ENCODE measurements around the gene SLC6A5.

Gene SLC6A5

DNA sequence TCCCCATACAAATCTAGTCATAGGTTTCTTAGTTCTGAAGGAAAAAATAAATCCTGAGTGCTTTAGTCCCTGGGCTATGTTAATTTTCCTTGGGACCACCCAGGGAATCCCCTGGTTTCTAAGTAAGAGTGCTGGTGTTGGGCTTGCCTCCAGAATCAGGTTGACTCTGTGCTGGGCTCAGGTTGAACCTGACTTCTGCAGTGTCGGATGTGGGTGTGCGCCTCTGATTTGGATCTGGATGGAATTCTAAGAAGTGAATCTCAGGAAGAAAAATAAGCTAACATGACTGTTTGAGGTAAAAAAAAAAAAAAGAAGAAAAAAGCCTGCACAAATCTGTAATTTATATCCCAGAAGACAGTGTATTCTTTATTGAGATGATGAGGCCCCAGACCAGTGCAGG, 41.0 kb downstream of the SLC6A5 start:
- Histone ChIP-seq H3K4me3 (ENCODE audit: low read depth, low read length) (no peak overlapping the region), H3K36me3 (ENCODE audit: control insufficient read depth in 2 of 2, insufficient read depth in 1 of 2, low read length in 2 of 2) (no peaks in the 10 kb centered on the region), H3K27ac (ENCODE audit: extremely low read depth, low read depth, low read length) (no peak overlapping the region), H3K4me1 (ENCODE audit: control insufficient read depth, insufficient read depth, low read length) (no peaks in the 10 kb centered on the region), H3K9me3 (ENCODE audit: control insufficient read depth, insufficient read depth, low read depth, low read length) (no peaks in the 10 kb centered on the region)
- TF ChIP-seq ZNF776 (tag by site-specific recombination; IDR thresholded peaks at IDR 0.05; ENCODE audit: borderline replicate concordance) (no peak), ZSCAN16 (tag by site-specific recombination; IDR thresholded peaks at IDR 0.05) (no peak), ZBTB21 (tag by site-specific recombination; IDR thresholded peaks at IDR 0.05) (no peak), ZNF561 (tag by site-specific recombination; IDR thresholded peaks at IDR 0.05; ENCODE audit: borderline replicate concordance) (no peak), KLF10 (tag by site-specific recombination; IDR thresholded peaks at IDR 0.05) (no peak), ZFHX2 (tag by site-specific recombination; conservative IDR thresholded peaks at IDR 0.05) (no peak), SP7 (tag by site-specific recombination; IDR thresholded peaks at IDR 0.05) (no peak)
- POLR2A ChIA-PET, result no interaction called here
- CTCF ChIA-PET, result no interaction called here

DNA sequence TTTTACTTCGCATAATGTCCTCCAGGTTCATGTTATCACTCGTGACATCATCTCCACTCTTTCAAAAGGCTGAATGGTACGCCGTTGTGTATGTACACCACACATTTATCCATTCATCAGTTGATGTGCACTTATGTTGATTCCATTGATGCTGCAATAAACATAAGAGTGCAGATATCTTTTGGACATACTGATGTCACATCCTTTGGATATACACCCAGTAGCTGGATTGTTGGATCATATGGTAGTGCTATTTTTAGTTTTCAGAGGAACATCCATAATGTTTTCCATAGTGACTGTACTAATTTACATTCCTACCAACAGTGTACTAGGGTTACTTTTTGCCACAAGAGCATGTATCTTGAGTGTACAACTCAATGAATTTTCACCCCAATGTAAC, 45.0 kb downstream of the SLC6A5 start:
- no peaks in the 10 kb centered on the region for H3K9me3 ChIP-seq (ENCODE audit: control insufficient read depth, insufficient read depth, low read depth, low read length)
- no peaks in the 10 kb centered on the region for H3K36me3 ChIP-seq (ENCODE audit: control insufficient read depth in 2 of 2, insufficient read depth in 1 of 2, low read length in 2 of 2)
- ChIA-PET POLR2A (no interaction called here), CTCF (interaction anchor here (0.6 to 1.5 kb wide), 3 partner anchors 23 to 362 kb away, joined by 3 to 7 read pairs (median 5); no protein-coding TSS in a partner anchor)
- H3K4me3 ChIP-seq (ENCODE audit: low read depth, low read length), result no peak overlapping the region
- TF ChIP-seq ZNF2 (tag by site-specific recombination; IDR thresholded peaks at IDR 0.05), result no peak
- TF ChIP-seq ZNF530 (tag by site-specific recombination; IDR thresholded peaks at IDR 0.05; ENCODE audit: low read depth), result no peak
- TF ChIP-seq ZBTB7A (tag by site-specific recombination; IDR thresholded peaks at IDR 0.05; ENCODE audit: low read depth), result no peak
- TF ChIP-seq SP2 (tag by site-specific recombination; IDR thresholded peaks at IDR 0.05), result no peak
- TF ChIP-seq HOXA7 (CRISPR knock-in tag; IDR thresholded peaks at IDR 0.05; ENCODE audit: borderline replicate concordance), result no peak
- TF ChIP-seq ZNF580 (tag by site-specific recombination; IDR thresholded peaks at IDR 0.05), result no peak
- no peak for TF ChIP-seq PBX3 (CRISPR knock-in tag; IDR thresholded peaks at IDR 0.05)
- no peaks in the 10 kb centered on the region for H3K4me1 ChIP-seq (ENCODE audit: control insufficient read depth, insufficient read depth, low read length)
- no peak overlapping the region for H3K27ac ChIP-seq (ENCODE audit: extremely low read depth, low read depth, low read length)

GRCh38 chr11:20647976-20648565, 48.7 kb downstream of the SLC6A5 start:
- no peak overlapping the region for H3K4me3 ChIP-seq (ENCODE audit: low read depth, low read length)
- ChIA-PET CTCF (interaction anchor here (0.5 to 5.0 kb wide), 25 partner anchors 8 to 1464 kb away, joined by 3 to 26 read pairs (median 4); no protein-coding TSS in a partner anchor), POLR2A (interaction anchor here (0.7 kb wide), 1 partner anchor 863 kb away, joined by 3 read pairs; no protein-coding TSS in a partner anchor)
- TF ChIP-seq GLI4 (tag by site-specific recombination; IDR thresholded peaks at IDR 0.05) (no peak), ZNF654 (tag by site-specific recombination; IDR thresholded peaks at IDR 0.05; ENCODE audit: low read depth) (peak; percentile 90), ZNF704 (tag by site-specific recombination; IDR thresholded peaks at IDR 0.05) (no peak)
- no peak overlapping the region for H3K27ac ChIP-seq (ENCODE audit: extremely low read depth, low read depth, low read length)
- no peaks in the 10 kb centered on the region for H3K9me3 ChIP-seq (ENCODE audit: control insufficient read depth, insufficient read depth, low read depth, low read length)
- no peaks in the 10 kb centered on the region for H3K36me3 ChIP-seq (ENCODE audit: control insufficient read depth in 2 of 2, insufficient read depth in 1 of 2, low read length in 2 of 2)
- no peaks in the 10 kb centered on the region for H3K4me1 ChIP-seq (ENCODE audit: control insufficient read depth, insufficient read depth, low read length)
